K562 (cell line): ENCODE data around the gene SAP25. TPM values are rescaled to one million over a fixed set of nuclear protein-coding genes. Genes with fewer than 3 reads are reported as not detected.
A peak's percentile ranks its signal among the peaks of the same experiment; 100 is the strongest.

Source experiments
- ARNT ChIP-seq, 2 experiments: fragments of 450-650 bp; IDR thresholded peaks; 2 replicates each; pipeline ENCODE4 v1.6.1; 2016; ENCODE audit warnings: mild to moderate bottlenecking in 1 of 2
- BCL6 ChIP-seq: fragments of 250-450 bp; sonication (Bioruptor Pico); IDR thresholded peaks from 2 replicates; pipeline ENCODE4 v1.4.0; 2020
- C11orf30 ChIP-seq: fragments of 450-650 bp; IDR thresholded peaks from 2 replicates; pipeline ENCODE4 v1.6.1; 2016; ENCODE audit warnings: low read depth, mild to moderate bottlenecking
- CHCHD3 ChIP-seq: fragments of 250-450 bp; sonication (Bioruptor Pico); IDR thresholded peaks from 2 replicates; pipeline ENCODE4 v2.1.2; 2022; ENCODE audit warnings: mild to moderate bottlenecking
- HDGF ChIP-seq: fragments of 450-650 bp; IDR thresholded peaks from 2 replicates; pipeline ENCODE4 v1.6.1; 2016
- KDM5B ChIP-seq: fragments of 200-600 bp; sonication (generic); IDR thresholded peaks from 2 replicates; pipeline ENCODE4 v1.6.1; 2012; ENCODE audit warnings: low read depth, mild to moderate bottlenecking, moderate library complexity, low read length, control low read depth, inconsistent platforms; ENCODE audit not compliant: insufficient replicate concordance
- MEF2D ChIP-seq: conservative IDR thresholded peaks from 2 replicates; pipeline ENCODE4 v1.6.1; 2016; ENCODE audit warnings: low read depth, missing genetic modification characterization, missing compliant biosample characterization
- MXI1 ChIP-seq: IDR thresholded peaks from 2 replicates; pipeline ENCODE4 v1.6.1; 2011; ENCODE audit warnings: low read depth, mild to moderate bottlenecking, improper control_type of control experiment, low read length
- NONO ChIP-seq, 2 experiments: fragments of 200-400 bp in 1 of 2; fragments of 450-650 bp in 1 of 2; formaldehyde crosslinking in 1 of 2; IDR thresholded peaks; 2 replicates each; pipeline ENCODE4 v1.6.1; 2017; ENCODE audit warnings: low read depth in 2 of 2, mild to moderate bottlenecking in 2 of 2, moderate library complexity in 2 of 2, low read length in 1 of 2
- NR2C1 ChIP-seq, 2 experiments: fragments of 450-650 bp; IDR thresholded peaks; 2 replicates each; pipeline ENCODE4 v1.6.1; 2017; ENCODE audit warnings: mild to moderate bottlenecking in 2 of 2, antibody characterized with exemption in 1 of 2, inconsistent platforms in 1 of 2, missing compliant biosample characterization in 1 of 2, missing genetic modification characterization in 1 of 2
- OTX1 ChIP-seq: fragments of 450-650 bp; formaldehyde crosslinking; IDR thresholded peaks from 2 replicates; pipeline ENCODE4 v1.4.0; 2022; ENCODE audit warnings: mild to moderate bottlenecking
- PHF21A ChIP-seq: fragments of 450-650 bp; IDR thresholded peaks from 2 replicates; pipeline ENCODE4 v1.6.1; 2017; ENCODE audit warnings: low read depth, borderline replicate concordance
- POLR2H ChIP-seq: IDR thresholded peaks from 2 replicates; pipeline ENCODE4 v1.6.1; 2016; ENCODE audit warnings: missing genetic modification characterization, low read depth, mild to moderate bottlenecking, control low read depth, missing compliant biosample characterization, moderate library complexity
- RBM22 ChIP-seq: fragments of 200-400 bp; formaldehyde crosslinking; IDR thresholded peaks from 2 replicates; pipeline ENCODE4 v1.6.1; 2018; ENCODE audit warnings: low read length, low read depth; ENCODE audit not compliant: poor library complexity, severe bottlenecking
- SREBF1 ChIP-seq: fragments of 150-350 bp; IDR thresholded peaks from 2 replicates; pipeline ENCODE4 v1.6.1; 2014; ENCODE audit warnings: antibody characterized with exemption, low read depth, low read length, borderline replicate concordance
- TAL1 ChIP-seq: fragments of 450-650 bp; IDR thresholded peaks from 2 replicates; pipeline ENCODE4 v1.6.1; 2016; ENCODE audit warnings: mild to moderate bottlenecking
- TEAD1 ChIP-seq, 2 experiments: fragments of 450-650 bp in 1 of 2; sonication (generic) in 1 of 2; formaldehyde crosslinking; IDR thresholded peaks; 2 replicates each; pipeline versions ENCODE4 v1.4.0 to v1.8.0; 2020 to 2022; ENCODE audit warnings: mild to moderate bottlenecking in 2 of 2, missing genetic modification reagents in 1 of 2
- ZNF121 ChIP-seq: sonication (generic); formaldehyde crosslinking; conservative IDR thresholded peaks from 2 replicates; pipeline ENCODE4 v1.8.0; 2022; ENCODE audit warnings: missing genetic modification reagents
- polyA plus RNA-seq, 8 experiments: library from polyadenylated mRNA; depleted of rRNA in 4 of 8; stranded (reverse) in 5 of 8; unstranded in 3 of 8; fragments of >200 nt; fragmentation: Nextera tagmentation in 2 of 8; fragmentation: Illumina TruSeq in 1 of 8; extraction: Ambion mirVana in 2 of 8; extraction: Trizol in 1 of 8; gene quantifications; 2 replicates each; pipeline versions ENCODE4 v1.2.1 to v1.2.3, GENCODE V29; 2011 to 2014; ENCODE audit warnings: inconsistent platforms in 1 of 8, missing spikeins in 1 of 8
- total RNA-seq, 7 experiments: library from RNA; depleted of rRNA in 6 of 7; stranded (reverse); fragments of >200 nt in 6 of 7; fragmentation: Illumina TruSeq in 2 of 7; extraction: Trizol in 2 of 7; gene quantifications; 2 replicates each; pipeline versions ENCODE4 v1.2.1 to v1.2.3, GENCODE V29; 2011 to 2021; ENCODE audit warnings: low replicate concordance in 1 of 7
- TF ChIP-seq, protein P1 (sequence below): fragments of 450-650 bp; formaldehyde crosslinking; IDR thresholded peaks from 2 replicates; pipeline ENCODE4 v1.4.0; 2020; ENCODE audit warnings: mild to moderate bottlenecking, moderate library complexity
- TF ChIP-seq, protein P2 (sequence below): fragments of 450-650 bp; conservative IDR thresholded peaks from 2 replicates; pipeline ENCODE4 v1.6.1; 2016; ENCODE audit warnings: missing genetic modification characterization, low read depth, mild to moderate bottlenecking, control low read depth, missing compliant biosample characterization
- TF ChIP-seq, protein P3 (sequence below): fragments of 250-450 bp; sonication (Bioruptor Pico); IDR thresholded peaks from 2 replicates; pipeline ENCODE4 v1.5.0; 2021; ENCODE audit warnings: mild to moderate bottlenecking, borderline replicate concordance
- TF ChIP-seq, protein P4 (sequence below): sonication (generic); formaldehyde crosslinking; IDR thresholded peaks from 2 replicates; pipeline ENCODE4 v1.9.0; 2022; ENCODE audit warnings: mild to moderate bottlenecking, missing genetic modification reagents

Gene SAP25
- total and polyA plus RNA-seq, 9 of the 15 experiments (the other 6 are each of a cell fraction or from before 2014, with no cell fraction given), result 0.13 to 5.3 (median 0.78) TPM; not detected in 1

DNA sequence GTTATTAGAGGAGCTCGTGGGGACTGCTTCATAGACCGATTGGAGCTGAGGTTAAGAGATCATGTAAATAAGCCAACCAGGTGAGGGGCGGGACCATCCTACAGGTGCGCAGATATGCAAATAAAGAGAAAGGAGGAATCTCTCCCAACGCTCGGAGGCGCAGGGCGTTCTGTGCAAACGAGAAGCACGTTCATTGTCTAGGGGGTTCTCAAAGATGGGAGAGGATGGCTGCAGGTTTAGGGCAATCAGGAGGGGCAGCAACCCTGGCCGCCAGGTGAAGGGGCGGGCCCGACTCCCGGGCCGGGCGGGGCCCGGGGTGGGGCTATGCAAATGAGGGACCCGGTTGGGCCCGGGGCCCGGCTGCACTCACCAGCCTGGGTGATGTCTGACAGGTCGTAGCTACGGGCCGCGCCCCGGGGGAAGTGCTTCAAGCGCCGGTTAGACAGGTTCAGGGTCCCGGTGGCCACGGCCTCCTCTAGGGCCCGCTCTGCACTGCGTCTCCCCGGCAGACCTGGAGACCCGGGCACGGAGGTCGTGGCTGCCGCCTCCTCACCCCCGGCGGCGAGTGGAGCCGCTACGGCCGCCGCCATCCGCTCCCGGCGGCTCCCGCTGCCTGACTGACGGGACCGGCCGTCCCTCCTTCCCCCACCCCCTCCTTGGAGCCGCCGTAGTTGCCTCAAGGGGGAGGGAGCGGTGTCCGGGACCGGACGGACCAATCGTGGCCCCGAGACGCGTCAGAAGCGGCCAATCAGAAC lies 12.0 kb upstream of the SAP25 start, which contains the start of gene LRCH4 (continued):
- TF ChIP-seq, protein P1, sequence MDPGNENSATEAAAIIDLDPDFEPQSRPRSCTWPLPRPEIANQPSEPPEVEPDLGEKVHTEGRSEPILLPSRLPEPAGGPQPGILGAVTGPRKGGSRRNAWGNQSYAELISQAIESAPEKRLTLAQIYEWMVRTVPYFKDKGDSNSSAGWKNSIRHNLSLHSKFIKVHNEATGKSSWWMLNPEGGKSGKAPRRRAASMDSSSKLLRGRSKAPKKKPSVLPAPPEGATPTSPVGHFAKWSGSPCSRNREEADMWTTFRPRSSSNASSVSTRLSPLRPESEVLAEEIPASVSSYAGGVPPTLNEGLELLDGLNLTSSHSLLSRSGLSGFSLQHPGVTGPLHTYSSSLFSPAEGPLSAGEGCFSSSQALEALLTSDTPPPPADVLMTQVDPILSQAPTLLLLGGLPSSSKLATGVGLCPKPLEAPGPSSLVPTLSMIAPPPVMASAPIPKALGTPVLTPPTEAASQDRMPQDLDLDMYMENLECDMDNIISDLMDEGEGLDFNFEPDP (CRISPR knock-in tag), result no peak
- TF ChIP-seq HDGF (no peak), RBM22 (peak; percentile 88), BCL6 (CRISPR knock-in tag) (no peak), NONO (IDR thresholded peaks at IDR 0.05; ENCODE audit: low read depth in 2 of 2, low read length in 1 of 2) (peak; percentile 92 to 99), TAL1 (no peak; the same call in 1 of the 2 replicates), NR2C1 (IDR thresholded peaks at IDR 0.05) (no peak), NR2C1 (tag; IDR thresholded peaks at IDR 0.05) (0 out of 2 replicates have a peak, but pooled peaks have one; percentile 3), MEF2D (tag) (no peak), KDM5B (peak; percentile 95), POLR2H (tag) (peak; percentile 95), OTX1 (peak; percentile 89), CHCHD3 (CRISPR knock-in tag) (no peak), MXI1 (no peak), SREBF1 (no peak; the same call in 1 of the 2 replicates), ZNF121 (CRISPR knock-in tag) (no peak), C11orf30 (peak; percentile 88), ARNT (IDR thresholded peaks at IDR 0.05) (no peak), TEAD1 (CRISPR knock-in tag; IDR thresholded peaks at IDR 0.05) (peak in 1 of 2 experiments; percentile 42; a peak in 1 of 4 replicates), PHF21A (peak; percentile 47; the same call in 1 of the 2 replicates)
- TF ChIP-seq, protein P2, sequence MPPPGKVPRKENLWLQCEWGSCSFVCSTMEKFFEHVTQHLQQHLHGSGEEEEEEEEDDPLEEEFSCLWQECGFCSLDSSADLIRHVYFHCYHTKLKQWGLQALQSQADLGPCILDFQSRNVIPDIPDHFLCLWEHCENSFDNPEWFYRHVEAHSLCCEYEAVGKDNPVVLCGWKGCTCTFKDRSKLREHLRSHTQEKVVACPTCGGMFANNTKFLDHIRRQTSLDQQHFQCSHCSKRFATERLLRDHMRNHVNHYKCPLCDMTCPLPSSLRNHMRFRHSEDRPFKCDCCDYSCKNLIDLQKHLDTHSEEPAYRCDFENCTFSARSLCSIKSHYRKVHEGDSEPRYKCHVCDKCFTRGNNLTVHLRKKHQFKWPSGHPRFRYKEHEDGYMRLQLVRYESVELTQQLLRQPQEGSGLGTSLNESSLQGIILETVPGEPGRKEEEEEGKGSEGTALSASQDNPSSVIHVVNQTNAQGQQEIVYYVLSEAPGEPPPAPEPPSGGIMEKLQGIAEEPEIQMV (tag), result no peak
- TF ChIP-seq, protein P3, sequence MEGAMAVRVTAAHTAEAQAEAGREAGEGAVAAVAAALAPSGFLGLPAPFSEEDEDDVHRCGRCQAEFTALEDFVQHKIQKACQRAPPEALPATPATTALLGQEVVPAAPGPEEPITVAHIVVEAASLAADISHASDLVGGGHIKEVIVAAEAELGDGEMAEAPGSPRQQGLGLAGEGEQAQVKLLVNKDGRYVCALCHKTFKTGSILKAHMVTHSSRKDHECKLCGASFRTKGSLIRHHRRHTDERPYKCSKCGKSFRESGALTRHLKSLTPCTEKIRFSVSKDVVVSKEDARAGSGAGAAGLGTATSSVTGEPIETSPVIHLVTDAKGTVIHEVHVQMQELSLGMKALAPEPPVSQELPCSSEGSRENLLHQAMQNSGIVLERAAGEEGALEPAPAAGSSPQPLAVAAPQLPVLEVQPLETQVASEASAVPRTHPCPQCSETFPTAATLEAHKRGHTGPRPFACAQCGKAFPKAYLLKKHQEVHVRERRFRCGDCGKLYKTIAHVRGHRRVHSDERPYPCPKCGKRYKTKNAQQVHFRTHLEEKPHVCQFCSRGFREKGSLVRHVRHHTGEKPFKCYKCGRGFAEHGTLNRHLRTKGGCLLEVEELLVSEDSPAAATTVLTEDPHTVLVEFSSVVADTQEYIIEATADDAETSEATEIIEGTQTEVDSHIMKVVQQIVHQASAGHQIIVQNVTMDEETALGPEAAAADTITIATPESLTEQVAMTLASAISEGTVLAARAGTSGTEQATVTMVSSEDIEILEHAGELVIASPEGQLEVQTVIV, result no peak
- TF ChIP-seq, protein P4, sequence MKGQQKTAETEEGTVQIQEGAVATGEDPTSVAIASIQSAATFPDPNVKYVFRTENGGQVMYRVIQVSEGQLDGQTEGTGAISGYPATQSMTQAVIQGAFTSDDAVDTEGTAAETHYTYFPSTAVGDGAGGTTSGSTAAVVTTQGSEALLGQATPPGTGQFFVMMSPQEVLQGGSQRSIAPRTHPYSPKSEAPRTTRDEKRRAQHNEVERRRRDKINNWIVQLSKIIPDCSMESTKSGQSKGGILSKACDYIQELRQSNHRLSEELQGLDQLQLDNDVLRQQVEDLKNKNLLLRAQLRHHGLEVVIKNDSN (CRISPR knock-in tag), result peak; percentile 67; the same call in 1 of the 2 replicates
